HG02870 (cell line): ENCODE results near the gene MAP7D1.
"Not testable (repeated sequence)": the region's sequence is repeated elsewhere in the genome, so short reads cannot be mapped to it uniquely, and the experiment has no call there.

Experiments used
- ATAC-seq: cut with Tn5 transposase; IDR thresholded peaks from one replicate; pipeline ENCODE4 v1.9.1; 2021; ENCODE audit warnings: mild to moderate bottlenecking, moderate library complexity; ENCODE audit not compliant: unreplicated experiment

MAP7D1 gene

GRCh38 chr1:36199934-36200741 is 44.2 kb downstream of the MAP7D1 start:
- no peak for ATAC-seq

- no peak for ATAC-seq
These were observed 47.1 kb downstream of the MAP7D1 start for GRCh38 chr1:36203027-36203553.

- ATAC-seq: no peak
These were observed 47.8 kb downstream of the MAP7D1 start for GRCh38 chr1:36203554-36204346.

- ATAC-seq: no peak
These were observed 48.5 kb downstream of the MAP7D1 start for GRCh38 chr1:36204347-36204909.

GRCh38 chr1:36206323-36206858 is 50.4 kb downstream of the MAP7D1 start:
- ATAC-seq: no peak

GRCh38 chr1:36207339-36207738 is 51.4 kb downstream of the MAP7D1 start:
- ATAC-seq: no peak

- no peak for ATAC-seq
These were observed 53.2 kb downstream of the MAP7D1 start for GRCh38 chr1:36208978-36209703.

- ATAC-seq: no peak
These were observed 55.3 kb downstream of the MAP7D1 start for GRCh38 chr1:36211307-36211706.

- ATAC-seq: no peak
These were observed 55.9 kb downstream of the MAP7D1 start for GRCh38 chr1:36211841-36212240.

GRCh38 chr1:36212782-36213181 is 56.8 kb downstream of the MAP7D1 start:
- ATAC-seq: no peak

- no peak for ATAC-seq
These were observed 61.7 kb downstream of the MAP7D1 start for GRCh38 chr1:36217670-36218069.

GRCh38 chr1:36221901-36222300 is 65.9 kb downstream of the MAP7D1 start:
- not testable (repeated sequence) for ATAC-seq

GRCh38 chr1:36222481-36223380 is 66.8 kb downstream of the MAP7D1 start:
- ATAC-seq: no peak

GRCh38 chr1:36223381-36223995 is 67.5 kb downstream of the MAP7D1 start:
- ATAC-seq: peak; percentile 6

GRCh38 chr1:36223996-36224536 is 68.1 kb downstream of the MAP7D1 start, which contains the start of gene THRAP3:
Gene THRAP3, plus strand, starts transcription at chr1:36224443. Its CDS starts 58,121 bp downstream, at chr1:36282564.
- ATAC-seq: peak; percentile 90

- ATAC-seq: peak; percentile 49
These were observed 68.8 kb downstream of the MAP7D1 start for GRCh38 chr1:36224537-36225282.

- ATAC-seq: no peak
These were observed 69.4 kb downstream of the MAP7D1 start for GRCh38 chr1:36225283-36225899.
